LNCAP (cell line): ENCODE results near the gene PTPN18.

ENCODE experiments used
- TF ChIP-seq, protein P1 (sequence below): fragments of 450-650 bp; IDR thresholded peaks from 2 replicates; pipeline ENCODE4 v1.5.1; 2017; ENCODE audit warnings: mild to moderate bottlenecking

Gene PTPN18

GRCh38 chr2:130388221-130388907 lies 32.5 kb downstream of the PTPN18 start:
- TF ChIP-seq, protein P1, sequence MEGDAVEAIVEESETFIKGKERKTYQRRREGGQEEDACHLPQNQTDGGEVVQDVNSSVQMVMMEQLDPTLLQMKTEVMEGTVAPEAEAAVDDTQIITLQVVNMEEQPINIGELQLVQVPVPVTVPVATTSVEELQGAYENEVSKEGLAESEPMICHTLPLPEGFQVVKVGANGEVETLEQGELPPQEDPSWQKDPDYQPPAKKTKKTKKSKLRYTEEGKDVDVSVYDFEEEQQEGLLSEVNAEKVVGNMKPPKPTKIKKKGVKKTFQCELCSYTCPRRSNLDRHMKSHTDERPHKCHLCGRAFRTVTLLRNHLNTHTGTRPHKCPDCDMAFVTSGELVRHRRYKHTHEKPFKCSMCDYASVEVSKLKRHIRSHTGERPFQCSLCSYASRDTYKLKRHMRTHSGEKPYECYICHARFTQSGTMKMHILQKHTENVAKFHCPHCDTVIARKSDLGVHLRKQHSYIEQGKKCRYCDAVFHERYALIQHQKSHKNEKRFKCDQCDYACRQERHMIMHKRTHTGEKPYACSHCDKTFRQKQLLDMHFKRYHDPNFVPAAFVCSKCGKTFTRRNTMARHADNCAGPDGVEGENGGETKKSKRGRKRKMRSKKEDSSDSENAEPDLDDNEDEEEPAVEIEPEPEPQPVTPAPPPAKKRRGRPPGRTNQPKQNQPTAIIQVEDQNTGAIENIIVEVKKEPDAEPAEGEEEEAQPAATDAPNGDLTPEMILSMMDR = no peak

- TF ChIP-seq, protein P1 = no peak
Measured at GRCh38 chr2:130389358-130389757, 33.5 kb downstream of the PTPN18 start.

GRCh38 chr2:130389783-130390182 lies 33.9 kb downstream of the PTPN18 start:
- TF ChIP-seq, protein P1 = no peak

DNA sequence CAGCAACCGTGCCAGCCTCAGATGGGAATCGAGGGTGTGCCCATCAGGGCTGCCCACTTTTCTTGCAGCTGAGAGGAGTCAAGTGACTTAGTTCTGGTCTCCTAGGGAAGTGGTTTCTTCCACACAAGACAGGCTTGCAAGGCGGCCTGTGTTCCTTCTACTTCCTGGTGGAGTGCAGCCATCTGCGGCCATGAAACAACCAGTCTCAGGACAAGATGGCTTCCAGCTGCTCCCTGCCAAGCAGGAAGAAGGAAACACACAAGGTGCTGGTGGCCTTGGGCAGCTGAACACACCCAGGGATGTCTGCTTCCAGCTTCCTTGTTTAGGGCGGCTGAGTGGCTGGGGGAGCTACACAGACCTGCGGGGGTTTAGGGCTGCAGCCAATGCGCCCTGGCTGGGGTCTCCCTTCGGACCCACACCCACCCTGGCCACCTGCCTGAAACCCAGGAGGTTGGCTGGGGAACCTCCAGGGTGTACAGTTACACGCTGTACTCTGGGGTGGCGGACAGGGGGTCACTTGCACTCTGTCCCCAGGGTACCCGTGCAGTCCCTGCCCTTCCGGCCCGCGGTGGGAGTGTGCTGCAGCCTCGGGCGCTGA lies 34.7 kb downstream of the PTPN18 start:
- TF ChIP-seq, protein P1 = no peak

DNA sequence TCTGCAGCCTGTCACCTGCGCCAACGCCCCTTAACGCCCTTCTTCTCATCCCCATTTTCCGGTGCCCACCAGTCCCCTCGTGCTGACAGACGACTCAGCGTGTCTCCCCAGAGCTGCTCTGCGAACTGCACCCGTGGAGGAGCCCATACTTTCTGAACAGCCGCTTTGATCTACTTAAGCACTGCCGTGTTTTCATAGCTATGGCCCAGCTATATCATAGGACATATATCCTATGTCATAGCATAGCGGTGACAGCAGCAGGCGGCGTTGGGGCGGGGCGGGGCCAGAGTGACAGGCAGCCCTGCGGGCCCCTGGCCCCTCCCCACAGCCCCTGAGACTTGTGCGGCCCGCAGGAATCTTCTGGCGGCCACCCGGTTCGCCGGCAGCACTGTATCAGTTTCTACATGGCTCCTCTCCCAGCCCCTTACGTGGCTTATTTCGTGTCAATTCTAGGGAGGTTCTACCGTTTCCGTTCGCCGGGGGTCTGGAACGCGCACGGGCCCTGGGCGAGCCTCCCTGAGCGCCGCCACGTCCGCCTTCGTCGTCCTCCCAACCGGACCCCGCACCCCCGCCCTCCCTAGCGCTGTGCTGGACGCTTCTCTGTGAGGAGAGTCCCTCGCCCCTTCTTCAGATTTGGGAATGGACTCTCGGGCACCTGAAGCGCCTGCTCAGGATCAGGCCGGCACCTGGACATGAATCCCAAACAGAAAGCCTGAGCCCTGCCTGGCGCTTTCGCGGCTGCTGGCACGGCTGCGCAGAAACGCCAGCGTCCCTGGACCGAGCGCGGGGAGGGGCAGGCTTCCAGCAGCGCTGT lies 35.4 kb downstream of the PTPN18 start:
- TF ChIP-seq, protein P1 = no peak

GRCh38 chr2:130391872-130392670 lies 36.2 kb downstream of the PTPN18 start:
- TF ChIP-seq, protein P1 = no peak

DNA sequence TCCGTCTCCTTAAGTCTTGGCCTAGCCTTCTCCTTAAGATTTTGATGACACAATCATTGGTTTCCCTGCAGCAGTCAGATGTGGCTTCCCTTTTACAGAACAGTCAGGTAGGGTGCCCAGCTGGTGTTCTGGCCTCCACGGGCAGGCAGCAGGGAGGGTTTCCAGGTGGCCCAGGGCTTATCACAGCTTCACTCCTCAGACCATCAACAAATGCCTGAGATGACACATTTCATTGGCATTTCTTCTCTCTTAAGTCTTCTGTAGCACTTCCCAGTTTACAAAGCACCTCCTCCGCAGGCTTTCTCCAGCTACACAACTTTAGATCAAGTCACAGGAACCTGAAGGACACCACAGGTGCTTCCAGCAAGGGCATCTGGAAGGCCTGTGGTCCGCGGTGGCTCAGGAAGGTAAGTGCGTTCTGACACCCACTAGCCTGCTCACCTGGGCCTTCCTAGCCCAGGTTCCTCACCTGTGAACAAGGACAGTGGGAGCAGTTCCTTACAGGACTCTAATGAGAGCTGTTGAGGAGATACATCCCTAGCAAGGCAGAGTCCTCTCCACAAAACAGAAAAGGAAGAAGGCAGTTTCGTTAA lies 37.6 kb downstream of the PTPN18 start:
- TF ChIP-seq, protein P1 = no peak
